ENCODE measurements around the gene AP3B2. TPM values are rescaled to one million over a fixed set of nuclear protein-coding genes. Genes with fewer than 3 reads are reported as not detected.

Gene AP3B2
- polyA plus RNA-seq, 3 donors, result 3.1 to 3.9 (median 3.8) TPM

GRCh38 chr15:82624438-82624837 lies 85.2 kb downstream of the AP3B2 start:
- DNase-seq (ENCODE audit: extremely low read depth in 1 of 11, low read depth in 9 of 11, low spot score in 4 of 11), result no peak

GRCh38 chr15:82624008-82624407 lies 85.7 kb downstream of the AP3B2 start:
- DNase-seq (ENCODE audit: extremely low read depth in 1 of 11, low read depth in 9 of 11, low spot score in 4 of 11), result no peak

- DNase-seq (ENCODE audit: extremely low read depth in 1 of 11, low read depth in 9 of 11, low spot score in 4 of 11), result no peak
Observed at GRCh38 chr15:82621970-82622369, 87.7 kb downstream of the AP3B2 start.

GRCh38 chr15:82613747-82614146 lies 95.9 kb downstream of the AP3B2 start:
- no peak for DNase-seq (ENCODE audit: extremely low read depth in 1 of 11, low read depth in 9 of 11, low spot score in 4 of 11)

GRCh38 chr15:82611348-82611747 lies 98.3 kb downstream of the AP3B2 start:
- no peak for DNase-seq (ENCODE audit: extremely low read depth in 1 of 11, low read depth in 9 of 11, low spot score in 4 of 11)

Other genes with a start within 250 kb of the AP3B2 start
- 1,000 to 10,000 TPM; 1,910 to 2,473 (median 2,133) TPM for gene RPS17, start 169.4 kb downstream of the AP3B2 start, polyA plus RNA-seq (ENCODE audit: insufficient read length in 3 of 3)
- 1 to 10 TPM; 2.2 to 3.2 (median 2.6) TPM for gene CPEB1, start 62.5 kb downstream of the AP3B2 start, polyA plus RNA-seq (ENCODE audit: insufficient read length in 3 of 3)
- under 1 TPM; 0.06 to 0.35 (median 0.14) TPM for gene FSD2, start 96.2 kb upstream of the AP3B2 start, polyA plus RNA-seq (ENCODE audit: insufficient read length in 3 of 3)
- gene WHAMM, start 99.8 kb upstream of the AP3B2 start, polyA plus RNA-seq (ENCODE audit: insufficient read length in 3 of 3), result 10 to 100 TPM; 11.5 to 14.3 (median 11.7) TPM
- gene HOMER2, start 242.8 kb upstream of the AP3B2 start, polyA plus RNA-seq (ENCODE audit: insufficient read length in 3 of 3), result 10 to 100 TPM; 28.0 to 40.8 (median 31.1) TPM

Data from renal cortex interstitium (tissue), 11 donors.